Cardiac fibroblast (primary cell): ENCODE results near the gene FOCAD.

ENCODE experiments used
- DNase-seq, 2 donors: peaks; one replicate each; pipeline versions ENCODE4 v3.0.0 to v3.0.0-alpha.2; 2010; ENCODE audit warnings: low read depth in 2 of 2
- H3K4me3 ChIP-seq, 2 donors: replicated peaks in 1 of 2; 1 replicate in 1 of 2; 2 replicates in 1 of 2; pipeline ENCODE4 v1.5.1; 2011; ENCODE audit warnings: low read depth in 2 of 2, low read length in 2 of 2, mild to moderate bottlenecking in 2 of 2, moderate library complexity in 1 of 2
- CTCF ChIP-seq: IDR thresholded peaks from one replicate; pipeline ENCODE4 v1.5.1; 2011; ENCODE audit warnings: low read depth, mild to moderate bottlenecking, low read length, inconsistent platforms

The FOCAD gene

GRCh38 chr9:21028466-21028865, 344.4 kb downstream of the FOCAD start:
- no peak for TF ChIP-seq CTCF
- peak in 1 of 2 donors; percentile 12 for DNase-seq
- no peak overlapping the region for H3K4me3 ChIP-seq

GRCh38 chr9:21029661-21030060, 345.6 kb downstream of the FOCAD start:
- no peak for TF ChIP-seq CTCF

GRCh38 chr9:21030389-21031035, 346.5 kb downstream of the FOCAD start:
- H3K4me3 ChIP-seq = peak overlapping the region in 1 of 2 donors; percentile 52
- no peak for TF ChIP-seq CTCF
- peak; percentile 27 to 56 for DNase-seq

More at GRCh38 chr9:21029661-21030060, 345.6 kb downstream of the FOCAD start:
- no peak for DNase-seq
- H3K4me3 ChIP-seq = no peak overlapping the region

- DNase-seq = peak; percentile 42 to 51
- no peak for TF ChIP-seq CTCF
- H3K4me3 ChIP-seq = peak within 1 kb of the TSS; percentile 47 to 52
Observed at GRCh38 chr9:21031091-21031807, 347.2 kb downstream of the FOCAD start, which contains the start of gene HACD4. Gene HACD4, minus strand, starts transcription at chr9:21031640. Its CDS starts 50 bp downstream, at chr9:21031590.

- peak overlapping the region; percentile 47 to 52 for H3K4me3 ChIP-seq
- TF ChIP-seq CTCF = no peak
- no peak for DNase-seq
Observed at GRCh38 chr9:21031808-21032183, 347.7 kb downstream of the FOCAD start.

GRCh38 chr9:21037278-21037677, 353.2 kb downstream of the FOCAD start:
- H3K4me3 ChIP-seq = no peak overlapping the region
- no peak for TF ChIP-seq CTCF
- DNase-seq = no peak
